ENCODE data around the gene SLC27A6.

Gene SLC27A6

DNA sequence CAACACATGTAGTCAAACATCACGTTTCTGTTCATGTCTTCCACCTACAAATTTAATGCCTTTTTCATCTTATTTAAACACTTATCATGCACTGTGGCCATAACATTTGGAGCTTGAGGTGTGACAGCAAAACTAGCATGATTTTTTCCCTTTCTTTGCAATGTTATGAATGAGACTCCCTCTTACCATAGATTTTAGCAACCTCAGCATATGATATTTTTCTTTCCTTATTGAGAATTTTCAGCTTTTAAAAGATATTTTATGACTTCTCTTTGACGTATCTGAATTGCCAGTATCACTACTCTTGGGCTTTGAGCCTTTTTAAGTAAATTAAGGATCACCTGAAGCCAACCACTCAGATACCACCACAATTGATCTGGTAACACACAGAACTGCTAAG lies 96.6 kb downstream of the SLC27A6 start:
- H3K4me1 ChIP-seq (ENCODE audit: low read length), result no peaks in the 10 kb centered on the region
- H3K27ac ChIP-seq (ENCODE audit: low read length), result no peak overlapping the region
- H3K79me2 ChIP-seq (ENCODE audit: low read length), result no peaks in the 10 kb centered on the region
- no peaks in the 10 kb centered on the region for H3K9me3 ChIP-seq (ENCODE audit: insufficient read depth, low read length)
- H3K36me3 ChIP-seq (replicated peaks; ENCODE audit: low read depth, low read length), result no peaks in the 10 kb centered on the region
- H4K20me1 ChIP-seq (ENCODE audit: insufficient read depth, low read length), result no peaks in the 10 kb centered on the region
- H2AFZ ChIP-seq (ENCODE audit: low read depth, low read length), result no peak overlapping the region
- H3K4me2 ChIP-seq (ENCODE audit: low read length), result no peak overlapping the region
- TF ChIP-seq, protein P1, sequence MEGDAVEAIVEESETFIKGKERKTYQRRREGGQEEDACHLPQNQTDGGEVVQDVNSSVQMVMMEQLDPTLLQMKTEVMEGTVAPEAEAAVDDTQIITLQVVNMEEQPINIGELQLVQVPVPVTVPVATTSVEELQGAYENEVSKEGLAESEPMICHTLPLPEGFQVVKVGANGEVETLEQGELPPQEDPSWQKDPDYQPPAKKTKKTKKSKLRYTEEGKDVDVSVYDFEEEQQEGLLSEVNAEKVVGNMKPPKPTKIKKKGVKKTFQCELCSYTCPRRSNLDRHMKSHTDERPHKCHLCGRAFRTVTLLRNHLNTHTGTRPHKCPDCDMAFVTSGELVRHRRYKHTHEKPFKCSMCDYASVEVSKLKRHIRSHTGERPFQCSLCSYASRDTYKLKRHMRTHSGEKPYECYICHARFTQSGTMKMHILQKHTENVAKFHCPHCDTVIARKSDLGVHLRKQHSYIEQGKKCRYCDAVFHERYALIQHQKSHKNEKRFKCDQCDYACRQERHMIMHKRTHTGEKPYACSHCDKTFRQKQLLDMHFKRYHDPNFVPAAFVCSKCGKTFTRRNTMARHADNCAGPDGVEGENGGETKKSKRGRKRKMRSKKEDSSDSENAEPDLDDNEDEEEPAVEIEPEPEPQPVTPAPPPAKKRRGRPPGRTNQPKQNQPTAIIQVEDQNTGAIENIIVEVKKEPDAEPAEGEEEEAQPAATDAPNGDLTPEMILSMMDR (IDR thresholded peaks at IDR 0.05; ENCODE audit: low read depth, low read length), result no peak
- TF ChIP-seq EZH2phosphoT487 (IDR thresholded peaks at IDR 0.05; ENCODE audit: low read depth), result no peak
- H3K27me3 ChIP-seq (ENCODE audit: low read depth, low read length), result no peaks in the 10 kb centered on the region
- no peak overlapping the region for H3K9ac ChIP-seq (ENCODE audit: low read length)
- no peak overlapping the region for H3K4me3 ChIP-seq (ENCODE audit: low read length)

DNA sequence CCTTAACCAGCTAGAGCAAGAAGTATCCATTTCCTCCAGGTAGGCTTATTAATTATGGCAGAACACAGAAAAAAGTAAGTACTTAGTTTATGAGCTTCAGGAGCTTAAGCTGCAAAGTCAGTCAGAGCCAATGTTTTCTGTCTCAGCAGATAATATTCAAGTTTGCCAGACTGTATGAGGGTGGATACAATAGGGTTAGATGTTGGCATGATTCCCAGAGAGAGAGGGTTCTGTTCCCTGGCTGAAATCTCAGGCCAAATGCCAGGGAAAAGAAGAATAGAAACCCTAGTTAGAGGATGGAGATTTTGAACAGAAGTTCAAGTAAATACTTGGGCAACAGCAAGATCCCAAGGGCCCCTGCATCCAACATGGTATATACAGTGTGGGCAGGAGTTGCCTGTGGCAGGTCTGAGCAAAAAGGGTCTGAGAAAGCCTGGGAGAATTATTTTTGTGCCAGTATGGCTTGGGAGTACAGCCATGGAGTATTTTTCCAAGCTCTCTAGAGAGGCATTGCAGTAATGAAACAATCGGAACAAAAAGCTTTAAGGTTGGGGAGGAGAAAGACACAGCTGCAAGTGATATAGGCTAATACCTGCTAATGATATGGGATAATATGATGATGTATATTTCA lies 98.3 kb downstream of the SLC27A6 start:
- no peak for TF ChIP-seq EZH2phosphoT487 (IDR thresholded peaks at IDR 0.05; ENCODE audit: low read depth)
- TF ChIP-seq, protein P1 (IDR thresholded peaks at IDR 0.05; ENCODE audit: low read depth, low read length), result no peak
- Histone ChIP-seq H3K79me2 (ENCODE audit: low read length) (no peaks in the 10 kb centered on the region), H2AFZ (ENCODE audit: low read depth, low read length) (no peak overlapping the region), H3K9me3 (ENCODE audit: insufficient read depth, low read length) (no peaks in the 10 kb centered on the region), H3K27ac (ENCODE audit: low read length) (no peak overlapping the region), H3K36me3 (replicated peaks; ENCODE audit: low read depth, low read length) (no peaks in the 10 kb centered on the region), H3K27me3 (ENCODE audit: low read depth, low read length) (no peaks in the 10 kb centered on the region), H3K4me2 (ENCODE audit: low read length) (no peak overlapping the region), H3K9ac (ENCODE audit: low read length) (no peak overlapping the region), H3K4me1 (ENCODE audit: low read length) (no peaks in the 10 kb centered on the region), H4K20me1 (ENCODE audit: insufficient read depth, low read length) (no peaks in the 10 kb centered on the region), H3K4me3 (ENCODE audit: low read length) (no peak overlapping the region)

DNA sequence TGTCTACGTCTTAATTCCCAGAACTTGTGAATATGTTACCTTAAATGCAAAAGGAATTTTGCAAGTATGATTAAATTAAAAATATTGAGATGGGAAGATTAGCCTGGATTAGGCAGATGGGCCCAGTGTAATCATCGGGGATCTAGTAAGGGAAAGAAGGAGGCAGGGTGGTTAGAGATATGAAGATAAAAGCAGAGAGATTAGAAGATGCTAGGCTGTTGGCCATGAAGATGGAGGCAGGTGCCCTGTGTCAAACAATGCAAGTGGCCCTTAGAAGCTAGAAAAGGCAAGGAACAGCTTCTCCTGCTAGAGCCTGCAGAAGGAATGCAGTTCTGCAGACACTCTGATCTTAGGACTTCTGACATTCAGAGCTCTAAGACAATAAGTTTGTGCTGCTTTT lies 100.4 kb downstream of the SLC27A6 start:
- no peak for TF ChIP-seq EZH2phosphoT487 (IDR thresholded peaks at IDR 0.05; ENCODE audit: low read depth)
- TF ChIP-seq, protein P1 (IDR thresholded peaks at IDR 0.05; ENCODE audit: low read depth, low read length), result no peak
- Histone ChIP-seq H2AFZ (ENCODE audit: low read depth, low read length) (no peak overlapping the region), H3K9me3 (ENCODE audit: insufficient read depth, low read length) (no peaks in the 10 kb centered on the region)

DNA sequence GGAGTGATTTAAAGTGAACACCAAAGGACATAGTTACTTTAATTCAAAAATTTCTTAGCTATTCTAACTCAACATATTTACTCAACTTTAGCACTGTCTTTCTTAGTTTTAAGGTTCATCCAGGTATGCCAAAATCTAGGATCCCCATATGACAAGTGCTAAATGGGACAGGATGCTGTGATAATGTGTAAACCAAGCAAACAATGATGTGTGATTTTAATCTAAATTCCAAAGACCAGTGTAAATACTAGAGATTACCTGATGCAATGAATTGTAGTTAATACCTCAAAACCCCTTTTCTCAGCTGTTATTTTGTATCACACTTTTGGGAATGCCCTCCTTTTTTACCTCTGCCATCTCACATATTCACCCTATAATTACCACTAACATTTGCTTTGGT lies 102.5 kb downstream of the SLC27A6 start:
- Histone ChIP-seq H3K4me1 (ENCODE audit: low read length) (no peaks in the 10 kb centered on the region), H3K27ac (ENCODE audit: low read length) (no peak overlapping the region), H3K4me2 (ENCODE audit: low read length) (no peak overlapping the region), H3K79me2 (ENCODE audit: low read length) (no peaks in the 10 kb centered on the region), H3K27me3 (ENCODE audit: low read depth, low read length) (no peaks in the 10 kb centered on the region), H3K9ac (ENCODE audit: low read length) (no peak overlapping the region), H4K20me1 (ENCODE audit: insufficient read depth, low read length) (no peaks in the 10 kb centered on the region), H3K4me3 (ENCODE audit: low read length) (no peak overlapping the region), H3K9me3 (ENCODE audit: insufficient read depth, low read length) (no peaks in the 10 kb centered on the region), H3K36me3 (replicated peaks; ENCODE audit: low read depth, low read length) (no peaks in the 10 kb centered on the region), H2AFZ (ENCODE audit: low read depth, low read length) (no peak overlapping the region)
- no peak for TF ChIP-seq EZH2phosphoT487 (IDR thresholded peaks at IDR 0.05; ENCODE audit: low read depth)
- TF ChIP-seq, protein P1 (IDR thresholded peaks at IDR 0.05; ENCODE audit: low read depth, low read length), result no peak

More for the DNA sequence above, 100.4 kb downstream of the SLC27A6 start:
- no peaks in the 10 kb centered on the region for H3K79me2 ChIP-seq (ENCODE audit: low read length)
- no peaks in the 10 kb centered on the region for H3K27me3 ChIP-seq (ENCODE audit: low read depth, low read length)
- no peak overlapping the region for H3K27ac ChIP-seq (ENCODE audit: low read length)
- no peaks in the 10 kb centered on the region for H4K20me1 ChIP-seq (ENCODE audit: insufficient read depth, low read length)
- no peak overlapping the region for H3K9ac ChIP-seq (ENCODE audit: low read length)
- no peaks in the 10 kb centered on the region for H3K4me1 ChIP-seq (ENCODE audit: low read length)
- no peak overlapping the region for H3K4me2 ChIP-seq (ENCODE audit: low read length)
- no peak overlapping the region for H3K4me3 ChIP-seq (ENCODE audit: low read length)
- no peaks in the 10 kb centered on the region for H3K36me3 ChIP-seq (replicated peaks; ENCODE audit: low read depth, low read length)

All from OCI-LY3 (cell line).